COR-L47 (cell line): ENCODE measurements around the gene MAP1LC3B.
A peak's percentile ranks its signal among the peaks of the same experiment; 100 is the strongest.

ENCODE experiments used
- DNase-seq: peaks from one replicate; lab custom pipeline; 2025; lab: John Stamatoyannopoulos, UW

Gene MAP1LC3B

GRCh38 chr16:87409781-87410180 lies 17.6 kb downstream of the MAP1LC3B start:
- DNase-seq = no peak

- DNase-seq = no peak
Measured at GRCh38 chr16:87410530-87410929, 18.4 kb downstream of the MAP1LC3B start.

- DNase-seq = no peak
Measured at GRCh38 chr16:87410968-87411367, 18.8 kb downstream of the MAP1LC3B start.

- DNase-seq = peak; percentile 75
Measured at GRCh38 chr16:87411375-87412271, 19.5 kb downstream of the MAP1LC3B start.

GRCh38 chr16:87412371-87412995 lies 20.3 kb downstream of the MAP1LC3B start:
- no peak for DNase-seq

GRCh38 chr16:87412996-87413421 lies 20.9 kb downstream of the MAP1LC3B start:
- no peak for DNase-seq

GRCh38 chr16:87414251-87414680 lies 22.1 kb downstream of the MAP1LC3B start:
- no peak for DNase-seq

- no peak for DNase-seq
Measured at GRCh38 chr16:87415441-87415840, 23.3 kb downstream of the MAP1LC3B start.

GRCh38 chr16:87416826-87417527 lies 24.8 kb downstream of the MAP1LC3B start:
- no peak for DNase-seq

- DNase-seq = no peak
Measured at GRCh38 chr16:87417528-87417910, 25.4 kb downstream of the MAP1LC3B start.

- no peak for DNase-seq
Measured at GRCh38 chr16:87418216-87418615, 26.1 kb downstream of the MAP1LC3B start.

GRCh38 chr16:87418644-87419043 lies 26.5 kb downstream of the MAP1LC3B start:
- no peak for DNase-seq

GRCh38 chr16:87420026-87421002 lies 28.2 kb downstream of the MAP1LC3B start:
- no peak for DNase-seq

GRCh38 chr16:87421003-87421912 lies 29.1 kb downstream of the MAP1LC3B start:
- no peak for DNase-seq

GRCh38 chr16:87422106-87422505 lies 30.0 kb downstream of the MAP1LC3B start:
- no peak for DNase-seq

GRCh38 chr16:87423429-87423828 lies 31.3 kb downstream of the MAP1LC3B start:
- no peak for DNase-seq

- no peak for DNase-seq
Measured at GRCh38 chr16:87424266-87424665, 32.1 kb downstream of the MAP1LC3B start.

- DNase-seq = no peak
Measured at GRCh38 chr16:87425941-87426340, 33.8 kb downstream of the MAP1LC3B start.

GRCh38 chr16:87426423-87427215 lies 34.5 kb downstream of the MAP1LC3B start:
- DNase-seq = no peak

- no peak for DNase-seq
Measured at GRCh38 chr16:87431926-87432325, 39.8 kb downstream of the MAP1LC3B start.
